HepG2 (cell line): ENCODE measurements around the gene IRX5. TPM values are rescaled to one million over a fixed set of nuclear protein-coding genes. Genes with fewer than 3 reads are reported as not detected.

ENCODE experiments used
- ATAC-seq: fragments of 200-7000 bp; cut with Tn5 transposase; 3 replicates; pipeline ENCODE4 v1.9.1; 2020; ENCODE audit warnings: mild to moderate bottlenecking, moderate library complexity
- BruUV-seq: library from RNA; stranded (reverse); fragments of 400-500 nt; replicated peaks from 2 replicates; lab custom pipeline; 2021; lab: Mats Ljungman, UMichigan
- CTCF ChIA-PET: fragments of 300-600 bp; formaldehyde crosslinking; extraction: SDS; loops from one replicate; lab custom pipeline; 2021; ENCODE audit warnings: low total read pairs, inconsistent platforms, low intra/inter-chr PET ratio; lab: Yijun Ruan, JAX
- POLR2A ChIA-PET: fragments of 350-600 bp; sonication (Branson Sonifier 250); formaldehyde crosslinking; loops from one replicate; lab custom pipeline; 2020; ENCODE audit warnings: antibody characterized with exemption, inconsistent platforms; lab: Yijun Ruan, JAX
- DNase-seq: peaks from one replicate; pipeline ENCODE4 v3.0.0-alpha.2; 2015; ENCODE audit warnings: low spot score
- FAIRE-seq: peaks from 3 replicates; lab custom pipeline; 2011; peaks lifted over from hg19 to GRCh38; lab: Jason Lieb, UNC
- H2AFZ ChIP-seq: one replicate; pipeline ENCODE4 v1.6.1; 2011; ENCODE audit warnings: low read length, inconsistent platforms
- H3K27ac ChIP-seq: fragments of 300-600 bp; 3 replicates; pipeline ENCODE4 v1.8.0; 2011; ENCODE audit warnings: mixed run types, mild to moderate bottlenecking, mixed read lengths, low read length, inconsistent platforms; ENCODE audit not compliant: insufficient read depth; ENCODE audit errors: extremely low read length
- H3K27me3 ChIP-seq, 2 experiments: fragments of 200-600 bp in 1 of 2; 2 replicates in 1 of 2; 3 replicates in 1 of 2; pipeline versions ENCODE4 v1.6.0 to v1.8.0; 2011; ENCODE audit warnings: low read length in 2 of 2, mild to moderate bottlenecking in 2 of 2, moderate library complexity in 2 of 2, inconsistent platforms in 1 of 2; ENCODE audit not compliant: insufficient read depth in 2 of 2, control insufficient read depth in 1 of 2
- H3K36me3 ChIP-seq, 2 experiments: fragments of 200-600 bp in 1 of 2; replicated peaks in 1 of 2; 2 replicates in 1 of 2; 3 replicates in 1 of 2; pipeline versions ENCODE4 v1.5.1 to v1.8.0; 2011; ENCODE audit warnings: low read length in 2 of 2, inconsistent platforms in 1 of 2; ENCODE audit not compliant: insufficient read depth in 2 of 2, control insufficient read depth in 1 of 2
- H3K4me1 ChIP-seq: 2 replicates; pipeline ENCODE4 v1.5.1; 2012; ENCODE audit warnings: low read length, inconsistent platforms; ENCODE audit not compliant: insufficient read depth
- H3K4me2 ChIP-seq: 2 replicates; pipeline ENCODE4 v1.6.0; 2011; ENCODE audit warnings: low read depth, low read length, inconsistent platforms
- H3K4me3 ChIP-seq, 3 experiments: fragments of 200-600 bp in 1 of 3; sonication (generic), shearing (Covaris generic) in 1 of 3; replicated peaks in 1 of 3; 2 replicates each; pipeline ENCODE4 v1.5.1; 2011 to 2016; ENCODE audit warnings: low read length in 3 of 3, inconsistent platforms in 2 of 3, low read depth in 2 of 3, mild to moderate bottlenecking in 2 of 3, control low read depth in 1 of 3, mixed read lengths in 1 of 3; ENCODE audit not compliant: insufficient read depth in 1 of 3
- H3K79me2 ChIP-seq: one replicate; pipeline ENCODE4 v1.6.1; 2011; ENCODE audit warnings: low read length, inconsistent platforms; ENCODE audit not compliant: insufficient read depth
- H3K9ac ChIP-seq: 2 replicates; pipeline ENCODE4 v1.6.0; 2011; ENCODE audit warnings: mild to moderate bottlenecking, low read depth, low read length, inconsistent platforms; ENCODE audit not compliant: insufficient read depth
- H3K9me3 ChIP-seq: 2 replicates; pipeline ENCODE4 v1.5.1; 2012; ENCODE audit warnings: mild to moderate bottlenecking, low read length
- H4K20me1 ChIP-seq: 2 replicates; pipeline ENCODE4 v1.6.0; 2011; ENCODE audit warnings: inconsistent platforms, mild to moderate bottlenecking, low read length, moderate library complexity; ENCODE audit not compliant: insufficient read depth
- HNF4G ChIP-seq, 2 experiments: sonication (generic) in 1 of 2; formaldehyde crosslinking in 1 of 2; IDR thresholded peaks; 2 replicates each; pipeline versions ENCODE4 v1.4.0 to v1.6.1; 2011 to 2020; ENCODE audit warnings: borderline replicate concordance in 2 of 2, low read depth in 2 of 2, mild to moderate bottlenecking in 2 of 2, low read length in 1 of 2, missing genetic modification reagents in 1 of 2, moderate library complexity in 1 of 2
- PLRG1 ChIP-seq: fragments of 450-650 bp; conservative IDR thresholded peaks from 2 replicates; pipeline ENCODE4 v1.6.1; 2016
- SIX4 ChIP-seq: sonication (generic); formaldehyde crosslinking; IDR thresholded peaks from 2 replicates; pipeline ENCODE4 v1.4.0; 2020; ENCODE audit warnings: missing genetic modification reagents
- SOX13 ChIP-seq, 3 experiments: fragments of 450-650 bp in 1 of 3; sonication (generic) in 1 of 3; formaldehyde crosslinking in 1 of 3; IDR thresholded peaks in 2 of 3; conservative IDR thresholded peaks in 1 of 3; 2 replicates each; pipeline versions ENCODE4 v1.5.0 to v1.6.1; 2016 to 2020; ENCODE audit warnings: antibody characterized with exemption in 1 of 3, mild to moderate bottlenecking in 1 of 3, missing compliant biosample characterization in 1 of 3, missing genetic modification reagents in 1 of 3, moderate library complexity in 1 of 3
- SP4 ChIP-seq: sonication (generic); formaldehyde crosslinking; IDR thresholded peaks from 2 replicates; pipeline ENCODE4 v1.8.1; 2023; ENCODE audit warnings: mild to moderate bottlenecking, missing genetic modification reagents
- ZNF687 ChIP-seq: sonication (generic); formaldehyde crosslinking; IDR thresholded peaks from 2 replicates; pipeline ENCODE4 v1.5.1; 2020; ENCODE audit warnings: mild to moderate bottlenecking, missing genetic modification reagents, moderate library complexity
- ZNF790 ChIP-seq: sonication (generic); formaldehyde crosslinking; IDR thresholded peaks from 2 replicates; pipeline ENCODE4 v1.8.0; 2022; ENCODE audit warnings: missing genetic modification reagents, mild to moderate bottlenecking, borderline replicate concordance
- WGBS: methylation state at CpG from one replicate; pipeline ENCODE4 v1.1.6; 2017; ENCODE audit warnings: low lambda C conversion rate; 5-methylcytosine and 5-hydroxymethylcytosine counted together
- in situ Hi-C: cut with HindIII; loops from 2 replicates; pipeline ENCODE4 v1.10.0; 2017; ENCODE audit warnings: low pct_unique_long_range_greater_than_20kb; ENCODE audit not compliant: extremely low pct_ligation_motif_present
- intact Hi-C: fragments of 100-400 bp; cut with micrococcal nuclease; formaldehyde crosslinking; loops from one replicate; pipeline ENCODE4 v1.10.0; 2022; ENCODE audit not compliant: unreplicated experiment
- polyA plus RNA-seq, 8 experiments: library from polyadenylated mRNA; depleted of rRNA in 3 of 8; stranded (reverse) in 7 of 8; unstranded in 1 of 8; fragments of >200 nt; fragmentation: Illumina TruSeq in 4 of 8; extraction: Trizol in 4 of 8; gene quantifications; 2 replicates each; pipeline versions ENCODE4 v1.2.1 to v1.2.3, GENCODE V29; 2011 to 2016; ENCODE audit warnings: low read depth in 4 of 8, missing spikeins in 1 of 8, mixed read lengths in 1 of 8; ENCODE audit not compliant: insufficient read depth in 1 of 8
- total RNA-seq, 5 experiments: library from RNA; depleted of rRNA; stranded (reverse); fragments of >200 nt; fragmentation: Illumina TruSeq; extraction: Trizol; gene quantifications; 2 replicates each; pipeline ENCODE4 v1.2.3, GENCODE V29; 2016; ENCODE audit warnings: low read depth in 1 of 5
- TF ChIP-seq, protein P1 (sequence below): sonication (generic); formaldehyde crosslinking; IDR thresholded peaks from 2 replicates; pipeline ENCODE4 v1.5.1; 2020; ENCODE audit warnings: mild to moderate bottlenecking, missing genetic modification reagents, borderline replicate concordance
- TF ChIP-seq, protein P2 (sequence below): sonication (generic); formaldehyde crosslinking; IDR thresholded peaks from 2 replicates; pipeline ENCODE4 v1.5.0; 2020; ENCODE audit warnings: mild to moderate bottlenecking, missing genetic modification reagents, borderline replicate concordance
- TF ChIP-seq, protein P3 (sequence below): sonication (generic); formaldehyde crosslinking; IDR thresholded peaks from 2 replicates; pipeline ENCODE4 v1.4.0; 2020; ENCODE audit warnings: missing genetic modification reagents

The IRX5 gene
- total and polyA plus RNA-seq, 2 of the 13 experiments (the other 11 are each of a cell fraction or from before 2014, with no cell fraction given): not detected

- no peak overlapping the region for H3K27ac ChIP-seq
- CTCF ChIA-PET: no interaction called here
- no peak for TF ChIP-seq ZNF687 (CRISPR knock-in tag)
- no peak for TF ChIP-seq PLRG1
- TF ChIP-seq SP4 (CRISPR knock-in tag): no peak
- no peak for TF ChIP-seq HNF4G (IDR thresholded peaks at IDR 0.05; ENCODE audit: borderline replicate concordance, low read depth, low read length)
- TF ChIP-seq HNF4G (CRISPR knock-in tag; IDR thresholded peaks at IDR 0.05; ENCODE audit: borderline replicate concordance, low read depth): no peak
- no peak for TF ChIP-seq ZNF790 (CRISPR knock-in tag)
- TF ChIP-seq, protein P1, sequence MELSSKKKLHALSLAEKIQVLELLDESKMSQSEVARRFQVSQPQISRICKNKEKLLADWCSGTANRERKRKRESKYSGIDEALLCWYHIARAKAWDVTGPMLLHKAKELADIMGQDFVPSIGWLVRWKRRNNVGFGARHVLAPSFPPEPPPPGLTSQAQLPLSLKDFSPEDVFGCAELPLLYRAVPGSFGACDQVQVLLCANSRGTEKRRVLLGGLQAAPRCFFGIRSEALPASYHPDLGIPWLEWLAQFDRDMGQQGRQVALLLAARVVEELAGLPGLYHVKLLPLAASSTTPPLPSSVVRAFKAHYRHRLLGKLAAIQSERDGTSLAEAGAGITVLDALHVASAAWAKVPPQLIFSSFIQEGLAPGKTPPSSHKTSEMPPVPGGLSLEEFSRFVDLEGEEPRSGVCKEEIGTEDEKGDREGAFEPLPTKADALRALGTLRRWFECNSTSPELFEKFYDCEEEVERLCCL (CRISPR knock-in tag): no peak
- TF ChIP-seq, protein P2, sequence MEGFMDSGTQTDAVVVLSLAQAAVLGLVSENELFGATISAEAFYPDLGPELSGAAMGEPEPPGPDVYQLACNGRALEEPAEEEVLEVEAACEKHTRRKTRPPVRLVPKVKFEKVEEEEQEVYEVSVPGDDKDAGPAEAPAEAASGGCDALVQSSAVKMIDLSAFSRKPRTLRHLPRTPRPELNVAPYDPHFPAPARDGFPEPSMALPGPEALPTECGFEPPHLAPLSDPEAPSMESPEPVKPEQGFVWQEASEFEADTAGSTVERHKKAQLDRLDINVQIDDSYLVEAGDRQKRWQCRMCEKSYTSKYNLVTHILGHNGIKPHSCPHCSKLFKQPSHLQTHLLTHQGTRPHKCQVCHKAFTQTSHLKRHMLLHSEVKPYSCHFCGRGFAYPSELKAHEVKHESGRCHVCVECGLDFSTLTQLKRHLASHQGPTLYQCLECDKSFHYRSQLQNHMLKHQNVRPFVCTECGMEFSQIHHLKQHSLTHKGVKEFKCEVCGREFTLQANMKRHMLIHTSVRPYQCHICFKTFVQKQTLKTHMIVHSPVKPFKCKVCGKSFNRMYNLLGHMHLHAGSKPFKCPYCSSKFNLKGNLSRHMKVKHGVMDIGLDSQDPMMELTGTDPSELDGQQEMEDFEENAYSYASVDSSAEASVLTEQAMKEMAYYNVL (CRISPR knock-in tag): no peak
- no peak for TF ChIP-seq SOX13 (IDR thresholded peaks at IDR 0.05)
- no peak for TF ChIP-seq SOX13 (CRISPR knock-in tag; conservative IDR thresholded peaks at IDR 0.05 in 1 of 2, IDR thresholded peaks at IDR 0.05 in 1 of 2)
- no peak for TF ChIP-seq SIX4 (CRISPR knock-in tag)
- TF ChIP-seq, protein P3, sequence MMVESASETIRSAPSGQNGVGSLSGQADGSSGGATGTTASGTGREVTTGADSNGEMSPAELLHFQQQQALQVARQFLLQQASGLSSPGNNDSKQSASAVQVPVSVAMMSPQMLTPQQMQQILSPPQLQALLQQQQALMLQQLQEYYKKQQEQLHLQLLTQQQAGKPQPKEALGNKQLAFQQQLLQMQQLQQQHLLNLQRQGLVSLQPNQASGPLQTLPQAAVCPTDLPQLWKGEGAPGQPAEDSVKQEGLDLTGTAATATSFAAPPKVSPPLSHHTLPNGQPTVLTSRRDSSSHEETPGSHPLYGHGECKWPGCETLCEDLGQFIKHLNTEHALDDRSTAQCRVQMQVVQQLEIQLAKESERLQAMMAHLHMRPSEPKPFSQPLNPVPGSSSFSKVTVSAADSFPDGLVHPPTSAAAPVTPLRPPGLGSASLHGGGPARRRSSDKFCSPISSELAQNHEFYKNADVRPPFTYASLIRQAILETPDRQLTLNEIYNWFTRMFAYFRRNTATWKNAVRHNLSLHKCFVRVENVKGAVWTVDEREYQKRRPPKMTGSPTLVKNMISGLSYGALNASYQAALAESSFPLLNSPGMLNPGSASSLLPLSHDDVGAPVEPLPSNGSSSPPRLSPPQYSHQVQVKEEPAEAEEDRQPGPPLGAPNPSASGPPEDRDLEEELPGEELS: no peak
- no peaks in the 10 kb centered on the region for H4K20me1 ChIP-seq
- no TSS peak for BruUV-seq
- intact Hi-C loops (no loop called here), in situ Hi-C loops (no loop called here)
- H3K79me2 ChIP-seq: no peaks in the 10 kb centered on the region
- peaks cover 2 to 5% of the 10 kb centered on the region in 2 experiments; a peak in 2 of 5 replicates for H3K27me3 ChIP-seq
- no peaks in the 10 kb centered on the region for H3K36me3 ChIP-seq
- no peak for ATAC-seq
- POLR2A ChIA-PET: no interaction called here
- no peak overlapping the region for H2AFZ ChIP-seq
- H3K9me3 ChIP-seq: no peaks in the 10 kb centered on the region
- 7% methylated on average over 4 of the region's 4 CpGs for WGBS
- DNase-seq: no peak
- H3K4me3 ChIP-seq: no peak overlapping the region
- no peak overlapping the region for H3K4me2 ChIP-seq
- H3K9ac ChIP-seq: no peak overlapping the region
- H3K4me1 ChIP-seq: no peaks in the 10 kb centered on the region
- FAIRE-seq: no peak
Observed at GRCh38 chr16:54977211-54977610, 46.5 kb downstream of the IRX5 start.
